A549 (cell line): ENCODE measurements around the gene EDN2.

Experiments used
- CEBPB ChIP-seq, 2 experiments: fragments of >200 bp in 1 of 2; sonication (Bioruptor Twin) in 1 of 2; formaldehyde crosslinking in 1 of 2; IDR thresholded peaks; 2 replicates each; pipeline ENCODE4 v1.6.1; 2012 to 2016
- EP300 ChIP-seq, 2 experiments: fragments of >200 bp; sonication (Bioruptor Twin); formaldehyde crosslinking; IDR thresholded peaks; 2 replicates in 1 of 2; 3 replicates in 1 of 2; pipeline ENCODE4 v1.6.1; 2016 to 2017
- FOSL2 ChIP-seq, 2 experiments: fragments of 450-650 bp in 1 of 2; fragments of >200 bp in 1 of 2; sonication (Bioruptor Twin) in 1 of 2; formaldehyde crosslinking; IDR thresholded peaks; 2 replicates each; pipeline versions ENCODE4 v1.5.0 to v1.6.1; 2016 to 2020; ENCODE audit warnings: mild to moderate bottlenecking in 1 of 2, moderate library complexity in 1 of 2
- MAFK ChIP-seq: fragments of 450-650 bp; IDR thresholded peaks from 2 replicates; pipeline ENCODE4 v1.6.1; 2014; ENCODE audit not compliant: partially characterized antibody
- NR3C1 ChIP-seq: fragments of >200 bp; sonication (Bioruptor Twin); formaldehyde crosslinking; IDR thresholded peaks from 3 replicates; pipeline ENCODE4 v1.6.1; 2017
- POLR2A ChIP-seq: IDR thresholded peaks from 2 replicates; pipeline ENCODE4 v1.6.1; 2012; ENCODE audit warnings: mild to moderate bottlenecking, low read length
- POLR2AphosphoS2 ChIP-seq: conservative IDR thresholded peaks from 2 replicates; pipeline ENCODE4 v1.6.1; 2012; ENCODE audit warnings: low read length, improper control_type of control experiment, inconsistent platforms
- RAD21 ChIP-seq, 2 experiments: fragments of >200 bp in 1 of 2; sonication (Bioruptor Twin) in 1 of 2; formaldehyde crosslinking in 1 of 2; IDR thresholded peaks in 1 of 2; conservative IDR thresholded peaks in 1 of 2; 2 replicates in 1 of 2; 3 replicates in 1 of 2; pipeline ENCODE4 v1.6.1; 2012 to 2018; ENCODE audit warnings: inconsistent platforms in 1 of 2
- ZNF302 ChIP-seq: fragments of 250-450 bp; sonication (Bioruptor Pico); IDR thresholded peaks from 2 replicates; pipeline ENCODE4 v1.9.0; 2021; ENCODE audit warnings: inconsistent platforms, mild to moderate bottlenecking, moderate library complexity
- TF ChIP-seq, protein P1 (sequence below): fragments of 200-600 bp; sonication (generic); IDR thresholded peaks from 2 replicates; pipeline ENCODE4 v1.6.1; 2016; ENCODE audit warnings: antibody characterized with exemption, mild to moderate bottlenecking, moderate library complexity
- TF ChIP-seq, protein P2 (sequence below): fragments of >200 bp; sonication (Bioruptor Twin); formaldehyde crosslinking; IDR thresholded peaks from 3 replicates; pipeline ENCODE4 v1.5.1; 2016
- TF ChIP-seq, protein P3 (sequence below): fragments of 450-650 bp; IDR thresholded peaks from 2 replicates; pipeline ENCODE4 v1.6.1; 2014; ENCODE audit warnings: antibody characterized with exemption
- TF ChIP-seq, protein P4 (sequence below): IDR thresholded peaks from 2 replicates; pipeline ENCODE4 v1.6.1; 2012
- TF ChIP-seq, protein P5 (sequence below): fragments of >200 bp; sonication (Bioruptor Twin); formaldehyde crosslinking; IDR thresholded peaks from 3 replicates; pipeline ENCODE4 v1.6.1; 2016

DNA sequence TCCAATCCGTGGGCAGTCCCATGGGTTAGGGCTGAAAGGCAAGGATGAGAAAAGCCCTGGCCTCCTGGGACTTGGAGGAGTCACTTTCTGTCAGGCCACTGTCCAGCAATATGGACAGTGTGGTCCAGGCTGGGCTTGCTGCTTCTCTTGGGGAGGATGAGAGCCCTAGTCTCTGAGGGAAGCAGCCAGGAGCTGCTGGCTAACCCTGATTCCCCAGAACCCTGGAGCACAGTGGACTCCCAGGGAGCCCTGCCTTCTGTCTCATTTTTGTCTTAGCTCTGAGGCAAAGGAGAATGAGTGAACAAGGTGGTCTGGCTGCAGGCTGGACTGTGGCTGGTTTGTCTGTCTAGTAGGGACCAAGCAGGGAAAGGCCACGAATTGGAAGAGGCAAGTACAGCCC lies 23.8 kb upstream of the EDN2 start:
- no peak for TF ChIP-seq CEBPB (IDR thresholded peaks at IDR 0.05)
- TF ChIP-seq POLR2A, result no peak
- TF ChIP-seq RAD21 (conservative IDR thresholded peaks at IDR 0.05 in 1 of 2, IDR thresholded peaks at IDR 0.05 in 1 of 2), result no peak
- TF ChIP-seq, protein P1, sequence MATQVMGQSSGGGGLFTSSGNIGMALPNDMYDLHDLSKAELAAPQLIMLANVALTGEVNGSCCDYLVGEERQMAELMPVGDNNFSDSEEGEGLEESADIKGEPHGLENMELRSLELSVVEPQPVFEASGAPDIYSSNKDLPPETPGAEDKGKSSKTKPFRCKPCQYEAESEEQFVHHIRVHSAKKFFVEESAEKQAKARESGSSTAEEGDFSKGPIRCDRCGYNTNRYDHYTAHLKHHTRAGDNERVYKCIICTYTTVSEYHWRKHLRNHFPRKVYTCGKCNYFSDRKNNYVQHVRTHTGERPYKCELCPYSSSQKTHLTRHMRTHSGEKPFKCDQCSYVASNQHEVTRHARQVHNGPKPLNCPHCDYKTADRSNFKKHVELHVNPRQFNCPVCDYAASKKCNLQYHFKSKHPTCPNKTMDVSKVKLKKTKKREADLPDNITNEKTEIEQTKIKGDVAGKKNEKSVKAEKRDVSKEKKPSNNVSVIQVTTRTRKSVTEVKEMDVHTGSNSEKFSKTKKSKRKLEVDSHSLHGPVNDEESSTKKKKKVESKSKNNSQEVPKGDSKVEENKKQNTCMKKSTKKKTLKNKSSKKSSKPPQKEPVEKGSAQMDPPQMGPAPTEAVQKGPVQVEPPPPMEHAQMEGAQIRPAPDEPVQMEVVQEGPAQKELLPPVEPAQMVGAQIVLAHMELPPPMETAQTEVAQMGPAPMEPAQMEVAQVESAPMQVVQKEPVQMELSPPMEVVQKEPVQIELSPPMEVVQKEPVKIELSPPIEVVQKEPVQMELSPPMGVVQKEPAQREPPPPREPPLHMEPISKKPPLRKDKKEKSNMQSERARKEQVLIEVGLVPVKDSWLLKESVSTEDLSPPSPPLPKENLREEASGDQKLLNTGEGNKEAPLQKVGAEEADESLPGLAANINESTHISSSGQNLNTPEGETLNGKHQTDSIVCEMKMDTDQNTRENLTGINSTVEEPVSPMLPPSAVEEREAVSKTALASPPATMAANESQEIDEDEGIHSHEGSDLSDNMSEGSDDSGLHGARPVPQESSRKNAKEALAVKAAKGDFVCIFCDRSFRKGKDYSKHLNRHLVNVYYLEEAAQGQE, result no peak
- TF ChIP-seq, protein P2, sequence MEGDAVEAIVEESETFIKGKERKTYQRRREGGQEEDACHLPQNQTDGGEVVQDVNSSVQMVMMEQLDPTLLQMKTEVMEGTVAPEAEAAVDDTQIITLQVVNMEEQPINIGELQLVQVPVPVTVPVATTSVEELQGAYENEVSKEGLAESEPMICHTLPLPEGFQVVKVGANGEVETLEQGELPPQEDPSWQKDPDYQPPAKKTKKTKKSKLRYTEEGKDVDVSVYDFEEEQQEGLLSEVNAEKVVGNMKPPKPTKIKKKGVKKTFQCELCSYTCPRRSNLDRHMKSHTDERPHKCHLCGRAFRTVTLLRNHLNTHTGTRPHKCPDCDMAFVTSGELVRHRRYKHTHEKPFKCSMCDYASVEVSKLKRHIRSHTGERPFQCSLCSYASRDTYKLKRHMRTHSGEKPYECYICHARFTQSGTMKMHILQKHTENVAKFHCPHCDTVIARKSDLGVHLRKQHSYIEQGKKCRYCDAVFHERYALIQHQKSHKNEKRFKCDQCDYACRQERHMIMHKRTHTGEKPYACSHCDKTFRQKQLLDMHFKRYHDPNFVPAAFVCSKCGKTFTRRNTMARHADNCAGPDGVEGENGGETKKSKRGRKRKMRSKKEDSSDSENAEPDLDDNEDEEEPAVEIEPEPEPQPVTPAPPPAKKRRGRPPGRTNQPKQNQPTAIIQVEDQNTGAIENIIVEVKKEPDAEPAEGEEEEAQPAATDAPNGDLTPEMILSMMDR, result no peak
- TF ChIP-seq MAFK, result no peak
- TF ChIP-seq ZNF302, result no peak
- TF ChIP-seq, protein P3, sequence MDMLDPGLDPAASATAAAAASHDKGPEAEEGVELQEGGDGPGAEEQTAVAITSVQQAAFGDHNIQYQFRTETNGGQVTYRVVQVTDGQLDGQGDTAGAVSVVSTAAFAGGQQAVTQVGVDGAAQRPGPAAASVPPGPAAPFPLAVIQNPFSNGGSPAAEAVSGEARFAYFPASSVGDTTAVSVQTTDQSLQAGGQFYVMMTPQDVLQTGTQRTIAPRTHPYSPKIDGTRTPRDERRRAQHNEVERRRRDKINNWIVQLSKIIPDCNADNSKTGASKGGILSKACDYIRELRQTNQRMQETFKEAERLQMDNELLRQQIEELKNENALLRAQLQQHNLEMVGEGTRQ, result no peak
- no peak for TF ChIP-seq NR3C1
- TF ChIP-seq, protein P4, sequence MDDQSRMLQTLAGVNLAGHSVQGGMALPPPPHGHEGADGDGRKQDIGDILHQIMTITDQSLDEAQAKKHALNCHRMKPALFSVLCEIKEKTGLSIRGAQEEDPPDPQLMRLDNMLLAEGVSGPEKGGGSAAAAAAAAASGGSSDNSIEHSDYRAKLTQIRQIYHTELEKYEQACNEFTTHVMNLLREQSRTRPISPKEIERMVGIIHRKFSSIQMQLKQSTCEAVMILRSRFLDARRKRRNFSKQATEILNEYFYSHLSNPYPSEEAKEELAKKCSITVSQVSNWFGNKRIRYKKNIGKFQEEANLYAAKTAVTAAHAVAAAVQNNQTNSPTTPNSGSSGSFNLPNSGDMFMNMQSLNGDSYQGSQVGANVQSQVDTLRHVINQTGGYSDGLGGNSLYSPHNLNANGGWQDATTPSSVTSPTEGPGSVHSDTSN, result no peak
- TF ChIP-seq, protein P5, sequence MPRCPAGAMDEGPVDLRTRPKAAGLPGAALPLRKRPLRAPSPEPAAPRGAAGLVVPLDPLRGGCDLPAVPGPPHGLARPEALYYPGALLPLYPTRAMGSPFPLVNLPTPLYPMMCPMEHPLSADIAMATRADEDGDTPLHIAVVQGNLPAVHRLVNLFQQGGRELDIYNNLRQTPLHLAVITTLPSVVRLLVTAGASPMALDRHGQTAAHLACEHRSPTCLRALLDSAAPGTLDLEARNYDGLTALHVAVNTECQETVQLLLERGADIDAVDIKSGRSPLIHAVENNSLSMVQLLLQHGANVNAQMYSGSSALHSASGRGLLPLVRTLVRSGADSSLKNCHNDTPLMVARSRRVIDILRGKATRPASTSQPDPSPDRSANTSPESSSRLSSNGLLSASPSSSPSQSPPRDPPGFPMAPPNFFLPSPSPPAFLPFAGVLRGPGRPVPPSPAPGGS, result no peak
- TF ChIP-seq POLR2AphosphoS2, result no peak
- no peak for TF ChIP-seq EP300 (IDR thresholded peaks at IDR 0.05)
- TF ChIP-seq FOSL2 (IDR thresholded peaks at IDR 0.05), result no peak
- TF ChIP-seq FOSL2 (CRISPR knock-in tag; IDR thresholded peaks at IDR 0.05), result no peak
